ENCODE data around the gene MCM9. TPM values are rescaled to one million over a fixed set of nuclear protein-coding genes. Genes with fewer than 3 reads are reported as not detected.

MCM9 gene
- total RNA-seq, 2 experiments from 2014 or later: 16.3 to 16.4 TPM

DNA sequence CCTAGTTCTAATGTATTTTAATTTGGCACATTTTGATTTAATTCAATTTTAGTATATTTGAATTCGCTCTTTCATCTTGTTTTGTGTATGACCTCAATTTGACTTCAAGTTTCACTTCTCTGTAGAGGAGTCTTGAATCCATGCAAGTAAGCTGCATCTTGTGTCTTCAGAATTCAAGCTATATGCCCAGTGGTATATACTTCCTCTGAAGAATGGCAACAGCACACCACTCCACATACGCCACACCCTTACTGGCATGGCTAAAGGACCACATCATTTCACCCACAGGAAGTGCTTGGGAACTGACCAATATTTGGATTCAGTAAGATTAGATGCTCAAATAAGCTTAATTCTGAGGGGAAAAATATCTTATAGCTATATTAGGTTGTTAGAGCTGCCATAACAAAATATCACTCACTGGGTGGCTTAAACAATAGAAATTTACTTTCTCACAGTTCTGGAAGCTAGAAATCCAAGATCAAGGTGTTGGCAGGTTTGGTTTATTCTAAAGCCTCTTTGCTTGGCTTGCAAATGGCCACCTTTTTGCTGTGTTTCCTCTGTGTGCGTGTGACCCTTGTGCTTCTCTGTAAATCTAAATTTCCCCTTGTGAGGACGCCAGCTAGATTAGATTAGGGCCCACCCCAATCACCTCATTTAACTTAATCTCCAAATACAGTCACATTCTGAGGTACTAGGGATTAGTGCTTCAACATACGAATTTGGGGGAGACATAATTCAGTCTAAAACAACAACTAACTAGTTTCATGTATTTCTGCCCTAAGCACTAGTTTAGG is 43.8 kb downstream of the MCM9 start:
- no peaks in the 10 kb centered on the region for H3K27me3 Mint-ChIP-seq (ENCODE audit: low read depth)
- H3K27ac Mint-ChIP-seq: peak overlapping the region; percentile 97
- CTCF ChIA-PET: interaction anchor here (0.5 to 3.4 kb wide), 7 partner anchors 9 to 285 kb away, joined by 3 to 20 read pairs (median 4); no protein-coding TSS in a partner anchor
- DNase-seq: no peak
- H3K4me1 Mint-ChIP-seq (ENCODE audit: low read depth): peaks cover 55% of the 10 kb centered on the region
- peaks cover 12% of the 10 kb centered on the region for H3K36me3 Mint-ChIP-seq (ENCODE audit: low read depth)
- peak overlapping the region; percentile 88 for H3K4me3 Mint-ChIP-seq
- H3K9me3 Mint-ChIP-seq: no peaks in the 10 kb centered on the region
- intact Hi-C loops (cut with micrococcal nuclease): loop anchor here (1.0 to 5.0 kb wide), 4 partner anchors 9 to 1289 kb away; partner anchors contain the start of genes GOPC and NUS1

DNA sequence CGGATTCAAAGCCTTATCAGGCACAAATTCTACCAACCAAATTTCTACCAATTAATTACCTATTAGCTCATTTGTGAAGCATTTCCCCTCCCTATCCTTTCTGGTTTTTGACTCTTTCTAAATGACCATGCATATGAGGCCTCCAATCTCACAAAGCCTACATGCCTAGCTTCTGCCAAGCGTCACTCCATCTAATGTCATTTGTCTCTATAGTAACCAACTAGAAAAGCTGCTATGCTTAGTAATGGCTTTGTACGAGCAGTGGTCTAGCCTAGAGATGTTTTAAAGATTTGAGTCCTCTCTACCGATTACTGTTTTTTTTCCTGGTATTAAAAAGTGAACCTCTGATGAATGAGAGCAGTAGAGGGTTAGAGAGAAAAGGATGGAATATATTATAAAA is 45.8 kb downstream of the MCM9 start:
- CTCF ChIA-PET: interaction anchor here (1.0 kb wide), 1 partner anchor 8 kb away, joined by 4 read pairs; no protein-coding TSS in a partner anchor
- intact Hi-C loops (cut with micrococcal nuclease): no loop called here
- Mint-ChIP-seq H3K4me1 (ENCODE audit: low read depth) (peaks cover 68% of the 10 kb centered on the region), H3K36me3 (ENCODE audit: low read depth) (peaks cover 9% of the 10 kb centered on the region), H3K27ac (no peak overlapping the region), H3K4me3 (no peak overlapping the region), H3K9me3 (no peaks in the 10 kb centered on the region), H3K27me3 (ENCODE audit: low read depth) (no peaks in the 10 kb centered on the region)
- no peak for DNase-seq

DNA sequence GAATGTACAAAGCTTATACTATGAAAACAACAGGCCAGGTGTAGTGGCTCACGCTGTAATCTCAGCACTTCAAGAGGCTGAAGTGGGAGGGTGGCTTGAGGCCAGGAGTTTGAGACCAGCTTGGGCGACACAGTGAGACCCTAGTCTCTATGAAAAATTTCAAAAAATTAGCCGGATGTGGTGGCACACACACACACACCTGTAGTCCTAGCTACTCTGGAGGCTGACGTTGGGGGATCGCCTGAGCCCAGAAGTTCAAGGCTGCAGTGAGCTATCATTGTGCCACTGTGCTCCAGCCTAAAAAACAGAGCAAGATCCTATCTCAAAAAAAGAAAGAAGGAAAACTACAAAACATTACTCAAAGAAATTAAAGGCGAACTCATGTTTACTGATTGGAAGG is 48.3 kb downstream of the MCM9 start:
- peaks cover 83% of the 10 kb centered on the region for H3K4me1 Mint-ChIP-seq (ENCODE audit: low read depth)
- H3K9me3 Mint-ChIP-seq: no peaks in the 10 kb centered on the region
- CTCF ChIA-PET: interaction anchor here (0.7 to 2.2 kb wide), 2 partner anchors 10 to 154 kb away, joined by 3 to 6 read pairs; no protein-coding TSS in a partner anchor
- peak overlapping the region; percentile 7 for H3K27ac Mint-ChIP-seq
- H3K36me3 Mint-ChIP-seq (ENCODE audit: low read depth): peaks cover 5% of the 10 kb centered on the region
- H3K4me3 Mint-ChIP-seq: no peak overlapping the region
- no peaks in the 10 kb centered on the region for H3K27me3 Mint-ChIP-seq (ENCODE audit: low read depth)
- no peak for DNase-seq
- intact Hi-C loops (cut with micrococcal nuclease): no loop called here

DNA sequence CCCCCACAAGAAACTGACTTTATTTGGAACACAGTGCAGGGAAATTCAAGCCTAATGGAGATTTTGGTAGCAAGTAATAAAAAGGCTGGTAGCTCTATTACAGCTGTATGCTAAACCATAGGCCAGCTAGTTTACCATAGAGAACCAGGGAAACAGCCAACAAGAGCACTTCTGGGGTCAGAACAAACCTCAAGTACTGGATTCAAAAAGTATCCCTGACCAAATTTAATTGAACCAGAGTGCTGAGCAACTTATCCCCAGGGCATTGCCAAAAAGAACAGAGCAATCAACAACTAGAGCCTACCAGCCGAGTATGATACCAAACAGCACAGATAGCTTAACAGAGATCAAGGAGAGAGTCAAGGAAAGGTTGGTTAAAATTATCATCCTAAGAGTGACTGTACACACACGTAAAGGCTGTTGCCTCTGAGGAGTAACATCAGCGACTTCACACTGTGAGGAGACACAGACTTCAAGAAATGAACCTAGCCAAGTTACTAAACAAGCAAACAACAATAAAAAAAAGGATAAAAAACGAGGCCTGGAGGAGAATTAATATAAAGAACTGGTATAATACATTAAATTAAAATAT is 52.5 kb downstream of the MCM9 start:
- H3K27ac Mint-ChIP-seq: no peak overlapping the region
- DNase-seq: no peak
- H3K36me3 Mint-ChIP-seq (ENCODE audit: low read depth): peaks cover 4% of the 10 kb centered on the region
- no peaks in the 10 kb centered on the region for H3K9me3 Mint-ChIP-seq
- intact Hi-C loops (cut with micrococcal nuclease): loop anchor here (1.0 kb wide), 1 partner anchor 9 kb away; no protein-coding TSS in a partner anchor
- CTCF ChIA-PET: interaction anchor here (0.9 to 2.0 kb wide), 6 partner anchors 10 to 247 kb away, joined by 3 to 20 read pairs (median 3); partner anchors contain the start of gene ASF1A
- H3K4me1 Mint-ChIP-seq (ENCODE audit: low read depth): peaks cover 74% of the 10 kb centered on the region
- no peak overlapping the region for H3K4me3 Mint-ChIP-seq
- H3K27me3 Mint-ChIP-seq (ENCODE audit: low read depth): no peaks in the 10 kb centered on the region

DNA sequence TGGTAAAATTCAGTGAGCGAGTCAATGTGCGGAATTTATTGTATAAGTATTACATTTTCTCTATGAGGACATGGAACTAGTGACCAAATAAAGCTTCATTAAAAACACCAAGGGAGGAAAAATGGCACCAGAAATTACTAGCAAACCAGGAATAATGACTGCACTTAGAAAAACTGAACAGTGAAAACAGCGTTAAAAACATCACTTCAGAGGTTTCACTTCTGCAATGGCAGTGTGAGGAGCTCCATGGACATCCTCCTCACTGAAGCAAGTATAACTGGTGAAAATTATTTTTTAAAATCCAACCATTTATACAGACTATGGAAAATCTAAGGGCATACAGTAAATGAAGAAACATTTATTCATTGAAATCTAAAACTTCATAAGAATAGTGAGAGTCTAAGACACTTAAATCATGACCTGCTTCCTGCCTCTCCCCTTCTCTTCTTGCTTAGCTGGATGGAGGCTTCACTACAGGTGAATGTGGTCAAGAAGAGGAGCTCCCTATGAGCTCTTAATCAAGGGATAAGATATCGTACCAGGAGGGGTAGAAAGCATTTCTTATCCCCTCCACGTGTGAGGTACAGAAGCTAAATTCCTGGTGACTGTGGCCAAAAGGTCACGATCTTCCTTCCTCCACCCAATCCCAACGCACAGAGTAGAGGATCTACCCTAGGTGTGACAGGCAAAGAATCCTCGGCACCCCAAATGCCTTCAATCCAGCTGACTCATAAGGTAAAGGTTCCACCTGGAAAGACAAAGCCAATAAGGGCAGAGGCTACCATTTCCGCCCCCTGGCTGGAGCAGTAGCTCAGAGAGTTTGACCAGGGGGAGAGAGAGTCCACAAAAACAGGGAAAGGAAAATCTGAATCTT is 53.3 kb downstream of the MCM9 start:
- DNase-seq: no peak
- Mint-ChIP-seq H3K9me3 (no peaks in the 10 kb centered on the region), H3K36me3 (ENCODE audit: low read depth) (peaks cover 3% of the 10 kb centered on the region), H3K27me3 (ENCODE audit: low read depth) (no peaks in the 10 kb centered on the region), H3K27ac (no peak overlapping the region), H3K4me1 (ENCODE audit: low read depth) (peaks cover 73% of the 10 kb centered on the region), H3K4me3 (no peak overlapping the region)
- intact Hi-C loops (cut with micrococcal nuclease): loop anchor here (1.0 kb wide), 1 partner anchor 10 kb away; no protein-coding TSS in a partner anchor
- CTCF ChIA-PET: interaction anchor here (0.9 to 2.0 kb wide), 5 partner anchors 11 to 248 kb away, joined by 3 to 20 read pairs (median 3); partner anchors contain the start of gene ASF1A

DNA sequence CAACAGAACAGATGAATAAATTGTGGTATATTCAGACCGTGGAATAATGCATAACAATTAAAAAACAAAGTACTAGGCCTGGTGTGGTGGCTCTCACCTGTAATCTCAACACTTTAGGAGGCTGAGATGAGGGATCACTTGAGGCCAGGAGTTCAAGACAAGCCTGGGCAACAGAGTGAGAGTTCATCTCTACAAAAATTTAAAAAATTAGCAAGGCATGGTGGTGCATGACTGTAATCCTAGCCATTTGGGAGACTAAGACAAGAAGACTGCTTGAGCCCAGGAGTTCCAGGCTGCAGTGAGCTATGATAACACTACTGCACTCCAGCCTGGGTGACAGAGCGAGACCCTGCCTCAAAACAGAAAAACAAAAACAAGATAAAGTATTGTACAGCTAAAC is 57.2 kb downstream of the MCM9 start:
- Mint-ChIP-seq H3K9me3 (no peaks in the 10 kb centered on the region), H3K4me3 (no peak overlapping the region), H3K36me3 (ENCODE audit: low read depth) (peaks cover 8% of the 10 kb centered on the region), H3K27me3 (ENCODE audit: low read depth) (no peaks in the 10 kb centered on the region), H3K4me1 (ENCODE audit: low read depth) (peaks cover 54% of the 10 kb centered on the region), H3K27ac (no peak overlapping the region)
- CTCF ChIA-PET: no interaction called here
- DNase-seq: no peak
- intact Hi-C loops (cut with micrococcal nuclease): no loop called here

DNA sequence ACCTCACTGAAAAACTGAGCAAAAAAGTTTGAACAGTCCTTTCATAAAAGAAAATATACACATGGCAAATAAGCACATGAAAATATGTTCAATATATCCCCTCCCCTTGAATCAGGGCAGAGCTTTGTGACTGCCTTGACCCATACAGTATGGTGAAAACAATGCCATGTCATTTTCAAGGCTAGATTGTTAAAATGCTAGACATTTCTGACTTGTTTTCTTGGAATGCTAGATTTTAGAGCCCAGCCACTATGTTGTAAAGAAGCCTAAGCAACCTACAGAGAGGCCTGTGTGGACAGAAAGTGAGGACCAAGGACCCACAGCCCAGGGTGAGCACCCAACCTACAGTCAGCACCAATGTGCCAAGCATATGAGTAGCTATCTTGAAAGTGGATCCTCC is 58.1 kb downstream of the MCM9 start:
- CTCF ChIA-PET: no interaction called here
- Mint-ChIP-seq H3K27me3 (ENCODE audit: low read depth) (no peaks in the 10 kb centered on the region), H3K36me3 (ENCODE audit: low read depth) (peaks cover 8% of the 10 kb centered on the region), H3K4me1 (ENCODE audit: low read depth) (peaks cover 47% of the 10 kb centered on the region), H3K27ac (no peak overlapping the region), H3K9me3 (no peaks in the 10 kb centered on the region), H3K4me3 (no peak overlapping the region)
- no peak for DNase-seq
- intact Hi-C loops (cut with micrococcal nuclease): no loop called here

DNA sequence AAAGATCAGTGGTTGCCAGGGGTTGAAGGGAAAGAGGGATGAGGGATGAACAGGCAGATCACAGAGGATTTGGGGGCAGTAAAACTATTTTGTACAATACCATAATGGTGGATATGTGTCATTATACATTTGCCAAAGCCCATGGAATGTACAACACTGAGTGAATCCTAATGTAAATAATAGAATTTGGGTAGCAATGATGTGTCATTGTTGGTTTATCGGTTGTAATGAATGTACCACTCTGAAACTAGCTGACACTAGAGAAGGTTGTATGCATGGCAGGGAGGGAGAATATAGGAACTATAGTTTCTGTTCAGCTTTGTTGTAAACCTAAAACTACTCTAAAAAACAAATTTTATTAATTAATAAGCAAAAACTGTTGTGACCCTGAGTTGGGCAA is 58.8 kb downstream of the MCM9 start:
- H3K36me3 Mint-ChIP-seq (ENCODE audit: low read depth): peaks cover 8% of the 10 kb centered on the region
- no peak overlapping the region for H3K27ac Mint-ChIP-seq
- intact Hi-C loops (cut with micrococcal nuclease): no loop called here
- no peaks in the 10 kb centered on the region for H3K27me3 Mint-ChIP-seq (ENCODE audit: low read depth)
- no peak for DNase-seq
- H3K4me1 Mint-ChIP-seq (ENCODE audit: low read depth): peaks cover 46% of the 10 kb centered on the region
- CTCF ChIA-PET: no interaction called here
- no peak overlapping the region for H3K4me3 Mint-ChIP-seq
- H3K9me3 Mint-ChIP-seq: no peaks in the 10 kb centered on the region

DNA sequence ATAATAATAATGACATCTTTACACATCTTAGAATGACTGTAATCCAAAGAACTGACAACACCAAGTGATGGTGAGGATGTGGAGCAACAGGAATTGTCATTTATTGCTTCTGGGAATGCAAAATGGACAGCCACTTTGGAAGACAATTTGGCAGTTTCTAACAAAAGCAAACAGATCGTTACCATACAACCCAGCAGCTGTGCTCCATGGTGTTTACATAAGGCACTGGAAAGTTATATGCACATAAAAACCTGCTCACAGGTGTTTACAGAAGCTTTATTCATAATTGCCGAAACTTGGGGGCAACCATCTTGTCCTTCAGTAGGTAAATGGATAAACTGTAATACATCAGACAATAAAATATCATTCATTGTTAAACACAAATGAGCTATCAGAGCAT is 59.3 kb downstream of the MCM9 start:
- no peak for DNase-seq
- Mint-ChIP-seq H3K36me3 (ENCODE audit: low read depth) (peaks cover 8% of the 10 kb centered on the region), H3K27me3 (ENCODE audit: low read depth) (no peaks in the 10 kb centered on the region), H3K9me3 (no peaks in the 10 kb centered on the region), H3K4me3 (no peak overlapping the region), H3K4me1 (ENCODE audit: low read depth) (peaks cover 45% of the 10 kb centered on the region), H3K27ac (no peak overlapping the region)
- CTCF ChIA-PET: no interaction called here
- intact Hi-C loops (cut with micrococcal nuclease): no loop called here

DNA sequence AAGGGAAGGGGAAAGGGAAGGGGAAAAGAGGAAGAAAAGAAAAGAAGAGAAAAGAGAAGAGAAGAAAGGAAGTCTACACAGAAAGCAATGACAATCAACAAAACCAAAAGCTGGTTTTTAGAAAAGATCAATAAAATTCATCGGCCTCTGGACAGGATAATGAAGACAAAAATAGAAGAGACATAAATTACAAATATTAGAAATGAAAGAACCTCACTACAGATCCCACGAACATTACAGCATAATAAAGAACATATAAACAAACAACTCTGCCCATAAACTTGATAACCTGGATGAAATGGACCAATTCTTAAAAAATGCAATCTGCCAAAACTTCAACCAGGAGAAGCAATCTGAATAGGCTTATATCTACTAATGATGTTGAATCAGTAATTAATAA is 61.7 kb downstream of the MCM9 start:
- CTCF ChIA-PET: no interaction called here
- intact Hi-C loops (cut with micrococcal nuclease): no loop called here

DNA sequence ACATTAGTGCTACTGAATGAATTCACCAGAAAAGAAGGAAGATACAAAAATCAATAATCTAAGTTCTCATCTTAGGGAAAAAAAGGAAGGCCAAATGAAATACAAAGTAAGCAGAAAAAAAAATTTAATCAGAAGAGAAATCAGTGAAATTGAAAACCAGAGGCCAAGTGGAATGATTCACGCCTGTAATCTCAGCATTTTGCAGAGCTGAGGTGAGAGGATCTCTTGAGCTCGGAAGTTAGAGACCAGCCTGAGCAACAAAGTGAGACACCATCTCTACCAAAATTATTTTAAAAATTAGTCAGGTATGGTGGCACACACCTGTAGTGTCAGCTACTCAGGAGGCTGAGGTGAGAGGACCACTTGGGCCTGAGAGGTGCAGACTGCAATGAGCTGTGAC is 62.2 kb downstream of the MCM9 start:
- peaks cover 5% of the 10 kb centered on the region for H3K36me3 Mint-ChIP-seq (ENCODE audit: low read depth)
- no peaks in the 10 kb centered on the region for H3K27me3 Mint-ChIP-seq (ENCODE audit: low read depth)
- H3K27ac Mint-ChIP-seq: no peak overlapping the region
- no peak overlapping the region for H3K4me3 Mint-ChIP-seq
- H3K9me3 Mint-ChIP-seq: peaks cover 5% of the 10 kb centered on the region
- DNase-seq: no peak
- intact Hi-C loops (cut with micrococcal nuclease): no loop called here
- CTCF ChIA-PET: no interaction called here
- H3K4me1 Mint-ChIP-seq (ENCODE audit: low read depth): peaks cover 49% of the 10 kb centered on the region

More for the DNA sequence above, 61.7 kb downstream of the MCM9 start:
- Mint-ChIP-seq H3K4me1 (ENCODE audit: low read depth) (peaks cover 49% of the 10 kb centered on the region), H3K9me3 (peaks cover 2% of the 10 kb centered on the region), H3K4me3 (no peak overlapping the region), H3K36me3 (ENCODE audit: low read depth) (peaks cover 5% of the 10 kb centered on the region), H3K27me3 (ENCODE audit: low read depth) (no peaks in the 10 kb centered on the region), H3K27ac (no peak overlapping the region)
- no peak for DNase-seq

DNA sequence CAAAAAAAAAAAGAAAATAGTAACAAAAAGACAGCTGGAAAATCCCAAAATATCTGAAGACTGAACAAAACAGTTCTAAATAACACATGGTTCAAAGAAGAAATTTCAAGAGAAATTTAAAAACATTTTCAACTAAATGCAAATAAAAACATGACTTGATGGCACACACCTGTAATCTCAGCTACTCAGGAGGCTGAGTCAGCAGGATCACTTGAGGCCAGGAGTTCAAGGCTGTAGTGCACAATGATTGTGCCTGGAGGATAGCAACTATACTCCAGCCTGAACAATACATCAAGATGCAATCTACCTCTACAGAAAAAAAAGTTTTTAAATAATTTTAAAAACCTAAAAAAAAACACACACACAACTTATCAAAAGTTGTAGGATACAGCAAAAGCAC is 62.6 kb downstream of the MCM9 start:
- H3K27ac Mint-ChIP-seq: no peak overlapping the region
- peaks cover 5% of the 10 kb centered on the region for H3K36me3 Mint-ChIP-seq (ENCODE audit: low read depth)
- intact Hi-C loops (cut with micrococcal nuclease): no loop called here
- no peak overlapping the region for H3K4me3 Mint-ChIP-seq
- no peak for DNase-seq
- H3K27me3 Mint-ChIP-seq (ENCODE audit: low read depth): no peaks in the 10 kb centered on the region
- peaks cover 5% of the 10 kb centered on the region for H3K9me3 Mint-ChIP-seq
- peaks cover 47% of the 10 kb centered on the region for H3K4me1 Mint-ChIP-seq (ENCODE audit: low read depth)
- CTCF ChIA-PET: no interaction called here

Measured in activated naive CD4-positive, alpha-beta T cell treated with anti-CD3 and anti-CD28 coated beads for 36 hours (primary cell).